ENCODE measurements around the gene LIAS.
"Not testable (repeated sequence)": the region's sequence is repeated elsewhere in the genome, so short reads cannot be mapped to it uniquely, and the experiment has no call there.

The LIAS gene

DNA sequence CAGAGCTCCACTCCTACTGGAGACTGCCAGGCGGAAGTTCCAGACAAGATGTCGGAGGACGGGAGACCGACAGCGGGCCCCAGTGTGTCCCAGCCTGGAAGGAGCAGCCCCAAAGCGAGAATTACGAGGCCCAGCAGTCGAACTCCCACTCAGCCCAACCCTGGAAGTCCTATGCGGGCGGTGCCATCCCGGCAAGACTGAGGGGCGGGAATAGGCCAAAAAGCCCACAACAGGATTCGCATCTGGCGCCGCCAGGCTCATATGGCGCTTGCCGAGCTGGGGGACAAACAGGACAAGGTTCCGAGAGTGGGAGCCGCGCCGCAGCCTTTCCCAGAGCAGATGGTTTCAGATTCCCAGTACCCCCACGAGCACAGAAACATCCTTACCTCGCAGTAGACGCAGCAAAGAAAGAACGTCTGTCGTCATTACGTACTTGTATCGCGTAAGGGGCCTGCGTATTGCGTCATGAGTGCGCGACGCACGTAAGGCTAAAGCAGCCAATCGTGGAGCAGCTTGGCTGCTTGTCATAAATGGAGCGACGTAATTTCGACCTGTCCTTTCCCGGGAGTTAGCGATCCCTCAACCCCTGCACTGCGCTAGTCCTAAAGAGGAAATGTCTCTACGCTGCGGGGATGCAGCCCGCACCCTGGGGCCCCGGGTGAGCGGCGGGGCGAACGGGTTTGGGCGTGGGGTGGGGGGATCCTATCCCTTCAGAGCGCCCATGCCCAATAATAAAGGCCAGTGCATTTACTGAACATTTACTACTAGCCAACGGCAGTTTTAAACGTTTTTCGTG, at the start of gene LIAS, which contains the start of gene RPL9:
TSS of gene LIAS (plus strand) at position 552 of the 796 bp plus-strand sequence. CDS start at position 614, 62 bp downstream.
TSS of gene RPL9 (minus strand) at position 418 of the 796 bp plus-strand sequence. CDS start 483 bp downstream, outside the sequence.
- DNase-seq: peak; percentile 79

- no peak for DNase-seq
These were observed 48.4 kb upstream of the LIAS start for GRCh38 chr4:39410415-39410814.

- not testable (repeated sequence) for DNase-seq
These were observed 47.3 kb upstream of the LIAS start for GRCh38 chr4:39411561-39411960.

DNA sequence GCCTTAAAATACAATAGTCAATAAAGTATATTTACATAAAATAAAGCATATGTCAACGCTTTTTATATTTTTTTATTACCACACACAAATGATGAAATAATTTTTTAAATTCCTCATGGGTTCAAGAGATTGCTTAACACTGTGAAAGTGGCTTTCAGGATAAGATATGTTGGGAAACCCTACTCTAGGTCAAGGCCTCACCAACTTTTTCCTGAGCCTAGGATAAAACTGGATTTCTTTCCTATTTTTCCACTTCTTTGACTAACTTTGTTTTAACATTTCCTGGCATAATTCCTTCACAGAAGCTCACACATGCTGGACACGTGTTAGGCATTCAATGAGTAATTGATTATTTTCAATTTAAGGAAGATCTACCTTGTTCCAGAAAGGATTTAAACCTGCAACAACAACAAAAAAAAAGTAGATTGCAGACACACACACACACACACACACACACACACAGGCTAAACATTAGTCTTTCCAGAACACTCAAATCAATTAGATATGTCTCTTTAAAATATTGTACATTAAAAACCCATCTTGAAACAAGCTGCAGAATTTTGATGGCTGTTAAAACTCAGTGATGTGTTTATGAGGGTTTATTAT, 43.1 kb upstream of the LIAS start:
- no peak for DNase-seq

GRCh38 chr4:39422247-39422646, 36.6 kb upstream of the LIAS start:
- no peak for DNase-seq

GRCh38 chr4:39425297-39425696, 33.6 kb upstream of the LIAS start:
- not testable (repeated sequence) for DNase-seq

DNA sequence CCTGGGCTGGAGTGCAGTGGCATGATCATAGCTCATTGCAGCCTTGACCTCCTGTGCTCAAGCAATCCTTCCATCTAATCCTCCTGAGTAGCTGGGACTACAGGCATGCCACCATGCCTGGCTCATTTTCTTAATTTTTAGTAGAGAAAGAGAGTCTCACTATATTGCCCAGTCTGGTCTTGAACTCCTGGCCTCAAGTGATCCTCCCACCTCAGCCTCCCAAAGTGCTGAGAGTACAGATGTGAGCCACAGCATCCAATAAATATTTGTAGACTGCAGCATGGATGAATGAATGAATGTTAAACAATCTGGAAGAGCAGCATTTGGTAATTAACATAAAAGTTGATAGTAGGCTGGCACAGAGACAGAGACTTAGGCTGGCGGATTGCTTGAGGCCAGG, 32.1 kb upstream of the LIAS start:
- no peak for DNase-seq

- DNase-seq: no peak
These were observed 31.2 kb upstream of the LIAS start for GRCh38 chr4:39427520-39428114.

DNA sequence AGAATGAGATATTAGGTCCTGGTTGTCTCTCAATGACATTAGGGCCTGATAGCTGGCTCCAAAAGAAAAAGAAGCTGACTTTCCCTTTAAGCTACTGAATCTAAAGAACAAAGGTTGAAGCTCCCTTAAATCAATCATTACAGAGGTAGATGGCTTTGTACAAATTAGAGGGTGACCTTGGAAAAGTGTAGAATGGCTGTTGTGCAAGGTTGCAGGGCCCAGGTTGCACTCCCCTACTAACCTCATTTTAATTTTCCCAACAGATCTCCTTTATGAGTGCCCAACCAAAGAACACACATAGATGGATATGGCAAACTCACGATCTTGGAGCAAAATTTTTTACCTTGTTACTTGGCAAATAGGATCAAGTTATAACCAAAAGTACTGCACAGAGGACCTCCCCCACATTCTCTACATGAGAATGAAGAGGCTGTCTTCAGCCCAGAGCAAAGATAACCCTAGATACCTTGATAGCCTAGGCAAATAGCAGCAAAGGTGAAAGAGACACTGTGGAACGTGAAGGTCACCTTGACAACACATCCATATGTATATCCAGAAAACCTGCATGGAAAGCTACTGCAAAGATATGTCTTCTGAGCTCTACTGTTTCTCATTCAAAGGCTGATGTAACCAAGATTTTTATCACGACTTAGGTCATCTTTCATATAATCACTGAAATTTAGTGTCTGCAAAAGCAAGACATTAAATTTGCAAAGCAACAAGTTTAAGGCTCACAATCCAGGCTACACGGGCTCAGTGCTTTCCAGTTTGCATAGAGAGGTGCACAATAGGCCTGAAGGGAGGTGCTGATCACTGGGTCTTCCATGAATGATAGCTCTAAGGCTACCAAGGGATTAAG, 29.2 kb upstream of the LIAS start:
- no peak for DNase-seq

DNA sequence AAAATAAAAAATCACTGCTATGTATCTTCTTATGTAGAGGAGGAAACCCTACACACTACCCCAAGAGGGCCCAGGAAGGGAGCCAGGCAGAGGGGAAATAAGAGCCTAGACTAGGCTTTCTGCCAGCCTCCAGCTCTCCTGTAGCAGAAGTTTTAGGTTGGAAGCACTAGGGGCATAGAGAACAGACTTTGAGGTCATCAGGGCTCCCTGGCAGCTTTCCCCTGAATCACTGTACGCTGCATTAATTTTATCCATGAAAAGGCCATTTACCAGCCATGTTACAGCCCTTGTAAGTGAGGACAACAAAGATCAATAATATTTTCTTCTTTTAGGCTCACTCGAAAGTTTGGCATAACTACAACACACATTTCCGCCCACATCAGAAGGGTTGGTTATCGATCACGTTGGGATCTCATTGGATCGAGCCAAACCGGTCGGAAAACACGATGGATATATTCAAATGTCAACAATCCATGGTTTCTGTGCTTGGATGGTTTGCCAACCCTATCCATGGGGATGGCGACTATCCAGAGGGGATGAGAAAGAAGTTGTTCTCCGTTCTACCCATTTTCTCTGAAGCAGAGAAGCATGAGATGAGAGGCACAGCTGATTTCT, 24.9 kb upstream of the LIAS start:
- no peak for DNase-seq

GRCh38 chr4:39435659-39436563, 22.9 kb upstream of the LIAS start:
- no peak for DNase-seq

DNA sequence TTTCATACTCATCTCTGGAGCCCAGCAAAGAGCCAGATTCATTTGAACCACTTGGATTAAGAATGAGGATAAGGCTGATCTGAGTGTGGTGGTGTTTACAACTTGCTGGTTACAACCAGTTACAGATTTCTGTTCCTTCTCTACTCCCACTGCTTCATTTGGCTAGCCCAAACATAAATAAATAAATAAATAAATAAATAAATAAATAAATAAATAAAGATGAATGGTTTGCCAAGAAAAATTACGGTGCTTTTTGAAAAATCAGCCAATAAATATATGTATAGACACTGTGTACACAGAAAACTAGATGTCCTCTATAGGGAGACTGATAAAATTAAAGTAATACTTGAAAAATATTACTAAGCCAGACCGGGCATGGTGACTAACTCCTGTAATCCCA, 17.3 kb upstream of the LIAS start:
- DNase-seq: no peak

GRCh38 chr4:39442998-39443397, 15.9 kb upstream of the LIAS start:
- DNase-seq: no peak

DNA sequence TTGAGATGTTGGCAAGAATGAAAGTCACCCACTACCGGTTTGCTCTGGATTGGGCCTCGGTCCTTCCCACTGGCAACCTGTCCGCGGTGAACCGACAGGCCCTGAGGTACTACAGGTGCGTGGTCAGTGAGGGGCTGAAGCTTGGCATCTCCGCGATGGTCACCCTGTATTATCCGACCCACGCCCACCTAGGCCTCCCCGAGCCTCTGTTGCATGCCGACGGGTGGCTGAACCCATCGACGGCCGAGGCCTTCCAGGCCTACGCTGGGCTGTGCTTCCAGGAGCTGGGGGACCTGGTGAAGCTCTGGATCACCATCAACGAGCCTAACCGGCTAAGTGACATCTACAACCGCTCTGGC, 12.4 kb upstream of the LIAS start:
- DNase-seq: no peak

- no peak for DNase-seq
These were observed 11.8 kb upstream of the LIAS start for GRCh38 chr4:39446842-39447573.

- DNase-seq: no peak
These were observed 8.2 kb upstream of the LIAS start for GRCh38 chr4:39450618-39451017.

GRCh38 chr4:39451423-39452023, 7.3 kb upstream of the LIAS start:
- DNase-seq: no peak

- no peak for DNase-seq
These were observed 6.5 kb upstream of the LIAS start for GRCh38 chr4:39452153-39452859.

GRCh38 chr4:39452860-39453587, 5.8 kb upstream of the LIAS start:
- DNase-seq: no peak
